ENCODE data around the gene CACNG1.

Gene CACNG1

GRCh38 chr17:67022451-67022810, 21.9 kb upstream of the CACNG1 start:
- H3F3A ChIP-seq (ENCODE audit: insufficient read depth, low read length) = no peaks in the 10 kb centered on the region
- H3K36me3 ChIP-seq (replicated peaks; ENCODE audit: insufficient read depth, low read length) = no peaks in the 10 kb centered on the region
- H3K4me3 ChIP-seq (ENCODE audit: low read length) = no peak overlapping the region
- H4K20me1 ChIP-seq (ENCODE audit: insufficient read depth, low read length) = no peaks in the 10 kb centered on the region
- H3K27me3 ChIP-seq (replicated peaks; ENCODE audit: insufficient read depth, low read length) = 0 out of 2 replicates have a peak, but pooled peaks cover 28% of the 10 kb centered on the region
- DNase-seq = no peak
- no peak overlapping the region for H3K27ac ChIP-seq (ENCODE audit: low read length)
- TF ChIP-seq CTCF (IDR thresholded peaks at IDR 0.05; ENCODE audit: low read length) (no peak), EZH2phosphoT487 (IDR thresholded peaks at IDR 0.05; ENCODE audit: low read length) (no peak), EZH2 (optimal IDR thresholded peaks at IDR 0.05; ENCODE audit: low read depth, low read length) (no peak)
- H3K79me2 ChIP-seq (ENCODE audit: low read length) = no peaks in the 10 kb centered on the region
- no peaks in the 10 kb centered on the region for H3K9me2 ChIP-seq (replicated peaks; ENCODE audit: insufficient read depth, low read length)
- H2AFZ ChIP-seq (ENCODE audit: low read length) = no peak overlapping the region
- no peak overlapping the region for H3K4me2 ChIP-seq (ENCODE audit: low read depth, low read length)
- H3K9ac ChIP-seq (ENCODE audit: low read length) = no peak overlapping the region
- no peaks in the 10 kb centered on the region for H3K4me1 ChIP-seq (ENCODE audit: low read length)
- no peaks in the 10 kb centered on the region for H3K9me3 ChIP-seq (replicated peaks; ENCODE audit: insufficient read depth, low read length)

GRCh38 chr17:67024736-67025135, 19.6 kb upstream of the CACNG1 start:
- Histone ChIP-seq H4K20me1 (ENCODE audit: insufficient read depth, low read length) (no peaks in the 10 kb centered on the region), H3K4me2 (ENCODE audit: low read depth, low read length) (no peak overlapping the region), H3F3A (ENCODE audit: insufficient read depth, low read length) (no peaks in the 10 kb centered on the region), H3K36me3 (replicated peaks; ENCODE audit: insufficient read depth, low read length) (no peaks in the 10 kb centered on the region), H3K4me1 (ENCODE audit: low read length) (no peaks in the 10 kb centered on the region), H3K27ac (ENCODE audit: low read length) (no peak overlapping the region), H3K4me3 (ENCODE audit: low read length) (no peak overlapping the region), H3K79me2 (ENCODE audit: low read length) (no peaks in the 10 kb centered on the region), H3K9me2 (replicated peaks; ENCODE audit: insufficient read depth, low read length) (no peaks in the 10 kb centered on the region), H2AFZ (ENCODE audit: low read length) (no peak overlapping the region), H3K9me3 (replicated peaks; ENCODE audit: insufficient read depth, low read length) (no peaks in the 10 kb centered on the region), H3K27me3 (replicated peaks; ENCODE audit: insufficient read depth, low read length) (peaks cover 25% of the 10 kb centered on the region; the same call in 1 of the 2 replicates), H3K9ac (ENCODE audit: low read length) (no peak overlapping the region)
- TF ChIP-seq EZH2 (optimal IDR thresholded peaks at IDR 0.05; ENCODE audit: low read depth, low read length) = no peak
- TF ChIP-seq EZH2phosphoT487 (IDR thresholded peaks at IDR 0.05; ENCODE audit: low read length) = no peak
- TF ChIP-seq CTCF (IDR thresholded peaks at IDR 0.05; ENCODE audit: low read length) = no peak
- DNase-seq = no peak

- H3K27me3 ChIP-seq (replicated peaks; ENCODE audit: insufficient read depth, low read length) = peaks cover 27% of the 10 kb centered on the region; the same call in 1 of the 2 replicates
- TF ChIP-seq EZH2phosphoT487 (IDR thresholded peaks at IDR 0.05; ENCODE audit: low read length) (no peak), CTCF (IDR thresholded peaks at IDR 0.05; ENCODE audit: low read length) (no peak), EZH2 (optimal IDR thresholded peaks at IDR 0.05; ENCODE audit: low read depth, low read length) (no peak)
- no peak overlapping the region for H3K4me2 ChIP-seq (ENCODE audit: low read depth, low read length)
- no peaks in the 10 kb centered on the region for H3K4me1 ChIP-seq (ENCODE audit: low read length)
- no peak for DNase-seq
- no peaks in the 10 kb centered on the region for H3K9me2 ChIP-seq (replicated peaks; ENCODE audit: insufficient read depth, low read length)
- H3K9ac ChIP-seq (ENCODE audit: low read length) = no peak overlapping the region
- H3K4me3 ChIP-seq (ENCODE audit: low read length) = no peak overlapping the region
- no peak overlapping the region for H3K27ac ChIP-seq (ENCODE audit: low read length)
- no peaks in the 10 kb centered on the region for H3K36me3 ChIP-seq (replicated peaks; ENCODE audit: insufficient read depth, low read length)
- H3F3A ChIP-seq (ENCODE audit: insufficient read depth, low read length) = no peaks in the 10 kb centered on the region
- H3K79me2 ChIP-seq (ENCODE audit: low read length) = no peaks in the 10 kb centered on the region
- H4K20me1 ChIP-seq (ENCODE audit: insufficient read depth, low read length) = no peaks in the 10 kb centered on the region
- H3K9me3 ChIP-seq (replicated peaks; ENCODE audit: insufficient read depth, low read length) = no peaks in the 10 kb centered on the region
- no peak overlapping the region for H2AFZ ChIP-seq (ENCODE audit: low read length)
Observed at GRCh38 chr17:67025216-67025792, 19.1 kb upstream of the CACNG1 start.

Measured in MM.1S (cell line).